ENCODE measurements around the gene BRINP1.

BRINP1 gene

DNA sequence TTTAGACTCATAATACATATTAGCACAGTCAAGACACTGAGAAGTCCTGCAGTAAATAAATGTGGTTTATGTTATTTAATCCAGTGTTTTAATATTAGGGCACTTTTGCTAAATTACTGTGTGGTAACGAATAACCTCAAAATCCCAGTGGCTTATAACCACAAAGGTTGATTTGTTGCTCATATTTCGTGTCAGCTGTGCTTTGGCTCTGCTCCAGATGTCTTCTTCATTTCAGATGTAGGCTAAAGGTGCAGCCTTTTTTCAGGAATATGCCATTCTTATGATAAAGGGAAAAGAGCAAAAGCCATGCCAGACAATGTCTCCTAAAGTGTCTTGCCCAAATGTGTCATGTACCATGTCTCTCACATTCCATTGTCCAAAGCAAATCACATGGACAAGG, 144.8 kb downstream of the BRINP1 start:
- TF ChIP-seq POLR2A (IDR thresholded peaks at IDR 0.05; ENCODE audit: low read depth, low read length), result no peak
- TF ChIP-seq POLR2AphosphoS5 (IDR thresholded peaks at IDR 0.05; ENCODE audit: low read depth, low read length), result no peak
- TF ChIP-seq PAX5 (IDR thresholded peaks at IDR 0.05; ENCODE audit: insufficient read depth, low read length, severe bottlenecking), result no peak
- no peak for TF ChIP-seq TAF1 (IDR thresholded peaks at IDR 0.05; ENCODE audit: low read depth, low read length)
- no peak for TF ChIP-seq POU2F2 (IDR thresholded peaks at IDR 0.05; ENCODE audit: low read depth, low read length)
- TF ChIP-seq SPI1 (IDR thresholded peaks at IDR 0.05; ENCODE audit: low read depth, low read length), result no peak
- no peak for FAIRE-seq
- no peak for DNase-seq (ENCODE audit: insufficient read length, low spot score)

- DNase-seq (ENCODE audit: insufficient read length, low spot score), result no peak
- no peak for FAIRE-seq
- TF ChIP-seq POLR2A (IDR thresholded peaks at IDR 0.05; ENCODE audit: low read depth, low read length) (no peak), TAF1 (IDR thresholded peaks at IDR 0.05; ENCODE audit: low read depth, low read length) (no peak)
Observed at GRCh38 chr9:119221276-119221675, 148.0 kb downstream of the BRINP1 start.

DNA sequence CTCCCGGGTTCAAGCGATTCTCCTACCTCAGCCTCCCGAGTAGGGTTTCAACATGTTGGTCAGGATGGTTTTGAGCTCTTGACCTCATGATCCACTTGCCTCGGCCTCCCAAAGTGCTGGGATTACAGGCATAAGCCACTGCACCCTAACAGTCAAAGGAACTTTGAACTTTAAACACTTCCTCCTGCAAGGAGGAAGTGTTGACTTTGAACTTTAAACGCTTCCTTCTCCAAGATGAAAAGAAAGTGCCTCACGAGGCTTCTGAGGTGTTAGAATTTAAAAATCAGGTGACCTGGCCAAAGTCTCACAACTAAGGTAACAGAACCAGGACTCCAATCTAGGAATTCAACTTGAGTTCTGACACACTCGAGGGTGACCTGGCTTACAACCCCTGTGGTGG, 150.9 kb downstream of the BRINP1 start:
- no peak for FAIRE-seq
- TF ChIP-seq POU2F2 (IDR thresholded peaks at IDR 0.05; ENCODE audit: low read depth, low read length) (no peak), PAX5 (IDR thresholded peaks at IDR 0.05; ENCODE audit: insufficient read depth, low read length, severe bottlenecking) (no peak), POLR2AphosphoS5 (IDR thresholded peaks at IDR 0.05; ENCODE audit: low read depth, low read length) (no peak), POLR2A (IDR thresholded peaks at IDR 0.05; ENCODE audit: low read depth, low read length) (no peak), SPI1 (IDR thresholded peaks at IDR 0.05; ENCODE audit: low read depth, low read length) (no peak), TAF1 (IDR thresholded peaks at IDR 0.05; ENCODE audit: low read depth, low read length) (no peak)
- DNase-seq (ENCODE audit: insufficient read length, low spot score), result no peak

DNA sequence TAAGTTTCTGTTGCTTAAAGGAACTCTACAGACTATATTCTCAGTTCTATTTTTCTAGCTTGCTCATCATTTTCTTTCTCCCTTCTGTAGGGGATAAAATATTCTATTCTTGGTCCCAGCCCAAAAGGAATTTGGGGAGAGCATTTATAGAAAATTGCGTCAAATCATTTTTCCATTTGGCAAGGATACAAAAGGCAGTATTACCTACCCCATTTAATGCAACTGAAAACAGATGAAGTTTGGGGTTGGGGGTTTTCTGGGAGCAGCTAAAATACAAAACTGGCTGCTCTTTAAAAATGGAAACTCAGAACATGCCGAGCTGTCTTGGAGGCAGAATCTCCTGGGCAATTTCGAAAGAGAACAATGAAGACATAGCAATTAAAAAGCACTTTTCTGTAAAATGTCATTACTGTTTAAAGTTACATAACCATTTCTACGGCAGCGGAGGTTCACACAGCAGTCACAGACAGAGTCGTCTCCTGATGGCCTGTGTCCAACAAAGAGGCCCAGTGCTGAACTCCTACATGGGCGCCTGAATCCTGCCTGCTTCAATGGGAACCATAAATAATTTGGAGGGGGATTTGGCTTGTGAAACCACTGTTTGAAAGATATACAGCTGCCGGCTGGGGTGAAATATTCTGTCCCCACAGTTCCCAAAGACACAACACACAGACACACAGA, 152.4 kb downstream of the BRINP1 start:
- TF ChIP-seq PAX5 (IDR thresholded peaks at IDR 0.05; ENCODE audit: insufficient read depth, low read length, severe bottlenecking), result no peak
- TF ChIP-seq POLR2A (IDR thresholded peaks at IDR 0.05; ENCODE audit: low read depth, low read length), result no peak
- DNase-seq (ENCODE audit: insufficient read length, low spot score) (no peak), FAIRE-seq (no peak)

GRCh38 chr9:119215651-119216050, 153.6 kb downstream of the BRINP1 start:
- FAIRE-seq (no peak), DNase-seq (ENCODE audit: insufficient read length, low spot score) (no peak)
- no peak for TF ChIP-seq TAF1 (IDR thresholded peaks at IDR 0.05; ENCODE audit: low read depth, low read length)
- TF ChIP-seq POU2F2 (IDR thresholded peaks at IDR 0.05; ENCODE audit: low read depth, low read length), result no peak

GRCh38 chr9:119213471-119213870, 155.8 kb downstream of the BRINP1 start:
- DNase-seq (ENCODE audit: insufficient read length, low spot score) (no peak), FAIRE-seq (no peak)
- TF ChIP-seq SPI1 (IDR thresholded peaks at IDR 0.05; ENCODE audit: low read depth, low read length) (no peak), POLR2A (IDR thresholded peaks at IDR 0.05; ENCODE audit: low read depth, low read length) (no peak), TAF1 (IDR thresholded peaks at IDR 0.05; ENCODE audit: low read depth, low read length) (no peak), POLR2AphosphoS5 (IDR thresholded peaks at IDR 0.05; ENCODE audit: low read depth, low read length) (no peak)

GRCh38 chr9:119197893-119198607, 171.2 kb downstream of the BRINP1 start:
- no peak for FAIRE-seq
- TF ChIP-seq TAF1 (IDR thresholded peaks at IDR 0.05; ENCODE audit: low read depth, low read length) (no peak), POLR2AphosphoS5 (IDR thresholded peaks at IDR 0.05; ENCODE audit: low read depth, low read length) (no peak), POLR2A (IDR thresholded peaks at IDR 0.05; ENCODE audit: low read depth, low read length) (no peak), SPI1 (IDR thresholded peaks at IDR 0.05; ENCODE audit: low read depth, low read length) (no peak), PAX5 (IDR thresholded peaks at IDR 0.05; ENCODE audit: insufficient read depth, low read length, severe bottlenecking) (no peak), POU2F2 (IDR thresholded peaks at IDR 0.05; ENCODE audit: low read depth, low read length) (no peak)

GRCh38 chr9:119195521-119195920, 173.7 kb downstream of the BRINP1 start:
- FAIRE-seq (no peak), DNase-seq (ENCODE audit: insufficient read length, low spot score) (no peak)
- TF ChIP-seq SPI1 (IDR thresholded peaks at IDR 0.05; ENCODE audit: low read depth, low read length) (no peak), POLR2A (IDR thresholded peaks at IDR 0.05; ENCODE audit: low read depth, low read length) (no peak)

More at GRCh38 chr9:119197893-119198607, 171.2 kb downstream of the BRINP1 start:
- no peak for DNase-seq (ENCODE audit: insufficient read length, low spot score)

DNA sequence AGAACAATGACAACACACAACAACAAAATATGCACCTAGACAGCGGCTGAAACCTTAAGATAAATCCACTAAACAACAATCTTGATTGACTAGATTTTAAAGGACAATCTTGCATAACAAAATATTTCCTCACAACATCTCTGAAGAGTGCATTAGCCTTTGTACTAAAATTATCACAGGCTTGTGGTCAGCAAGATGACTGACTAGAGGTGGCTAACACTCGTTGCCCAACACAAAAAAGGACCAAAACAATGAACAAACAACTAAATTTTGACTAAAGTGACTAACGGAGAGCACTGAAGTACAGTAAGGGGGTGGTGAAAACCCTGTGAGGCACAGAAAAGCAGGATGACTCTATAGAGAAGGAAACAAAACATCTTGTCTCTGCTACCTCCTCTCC, 183.9 kb downstream of the BRINP1 start:
- no peak for FAIRE-seq
- TF ChIP-seq SPI1 (IDR thresholded peaks at IDR 0.05; ENCODE audit: low read depth, low read length) (no peak), POLR2AphosphoS5 (IDR thresholded peaks at IDR 0.05; ENCODE audit: low read depth, low read length) (no peak), TAF1 (IDR thresholded peaks at IDR 0.05; ENCODE audit: low read depth, low read length) (no peak), PAX5 (IDR thresholded peaks at IDR 0.05; ENCODE audit: insufficient read depth, low read length, severe bottlenecking) (no peak), POLR2A (IDR thresholded peaks at IDR 0.05; ENCODE audit: low read depth, low read length) (no peak), POU2F2 (IDR thresholded peaks at IDR 0.05; ENCODE audit: low read depth, low read length) (no peak)
- no peak for DNase-seq (ENCODE audit: insufficient read length, low spot score)

DNA sequence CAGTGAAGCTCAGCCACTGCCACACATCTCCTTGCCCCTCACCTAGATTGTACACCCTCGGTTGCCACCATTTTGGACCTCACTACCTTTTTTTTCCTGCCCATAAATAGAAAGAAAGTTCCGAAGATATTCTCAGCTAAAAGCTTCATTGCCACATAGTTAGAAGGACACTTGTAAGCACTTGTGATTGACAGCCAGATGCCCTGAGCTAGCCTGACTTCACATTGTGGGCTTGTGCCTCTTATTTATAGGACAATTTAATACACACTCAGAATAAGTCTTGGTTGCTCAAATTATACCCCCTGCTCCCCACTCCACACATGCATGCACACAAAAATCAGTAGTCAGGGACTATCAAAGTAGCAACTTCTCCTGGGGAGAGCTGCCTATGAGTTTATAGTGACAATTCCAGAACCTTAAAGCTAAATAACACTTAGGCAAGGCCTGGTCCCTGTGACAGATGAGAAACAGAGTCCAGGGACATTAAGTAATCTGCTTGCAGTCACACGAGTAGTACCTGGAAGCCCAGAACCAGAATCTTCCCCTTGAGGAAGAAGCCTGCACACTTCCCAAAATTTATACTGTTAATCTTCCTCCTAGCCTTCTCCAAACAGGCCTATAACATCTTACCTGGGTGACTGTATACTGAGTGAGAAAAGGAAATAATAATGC, 184.8 kb downstream of the BRINP1 start:
- DNase-seq (ENCODE audit: insufficient read length, low spot score) (no peak), FAIRE-seq (no peak)
- TF ChIP-seq POU2F2 (IDR thresholded peaks at IDR 0.05; ENCODE audit: low read depth, low read length), result no peak
